GM21576 (cell line): ENCODE measurements around the gene SNTG2.

Experiments
- ATAC-seq: cut with Tn5 transposase; IDR thresholded peaks from one replicate; pipeline ENCODE4 v1.9.1; 2021; ENCODE audit warnings: mild to moderate bottlenecking, moderate library complexity; ENCODE audit not compliant: unreplicated experiment

SNTG2 gene

GRCh38 chr2:987789-988188 lies 37.1 kb downstream of the SNTG2 start:
- ATAC-seq, result no peak

GRCh38 chr2:989781-990467 lies 39.3 kb downstream of the SNTG2 start:
- no peak for ATAC-seq

- no peak for ATAC-seq
Observed at GRCh38 chr2:990970-991369, 40.3 kb downstream of the SNTG2 start.

GRCh38 chr2:1002350-1002749 lies 51.7 kb downstream of the SNTG2 start:
- ATAC-seq, result no peak

GRCh38 chr2:1004398-1004797 lies 53.7 kb downstream of the SNTG2 start:
- no peak for ATAC-seq

- no peak for ATAC-seq
Observed at GRCh38 chr2:1010415-1010930, 59.8 kb downstream of the SNTG2 start.

GRCh38 chr2:1011006-1011405 lies 60.4 kb downstream of the SNTG2 start:
- ATAC-seq, result no peak

GRCh38 chr2:1011985-1012384 lies 61.3 kb downstream of the SNTG2 start:
- ATAC-seq, result no peak

- ATAC-seq, result no peak
Observed at GRCh38 chr2:1014802-1015201, 64.2 kb downstream of the SNTG2 start.

- no peak for ATAC-seq
Observed at GRCh38 chr2:1016500-1016899, 65.9 kb downstream of the SNTG2 start.

- ATAC-seq, result no peak
Observed at GRCh38 chr2:1017827-1018226, 67.2 kb downstream of the SNTG2 start.

- ATAC-seq, result no peak
Observed at GRCh38 chr2:1020206-1020605, 69.6 kb downstream of the SNTG2 start.

GRCh38 chr2:1022178-1022577 lies 71.5 kb downstream of the SNTG2 start:
- ATAC-seq, result no peak

GRCh38 chr2:1024981-1025380 lies 74.3 kb downstream of the SNTG2 start:
- ATAC-seq, result no peak

GRCh38 chr2:1026141-1026540 lies 75.5 kb downstream of the SNTG2 start:
- no peak for ATAC-seq

- no peak for ATAC-seq
Observed at GRCh38 chr2:1028831-1029230, 78.2 kb downstream of the SNTG2 start.

- no peak for ATAC-seq
Observed at GRCh38 chr2:1032030-1032429, 81.4 kb downstream of the SNTG2 start.

GRCh38 chr2:1033069-1033468 lies 82.4 kb downstream of the SNTG2 start:
- ATAC-seq, result no peak

- ATAC-seq, result no peak
Observed at GRCh38 chr2:1037066-1037465, 86.4 kb downstream of the SNTG2 start.

- no peak for ATAC-seq
Observed at GRCh38 chr2:1039549-1039948, 88.9 kb downstream of the SNTG2 start.

- no peak for ATAC-seq
Observed at GRCh38 chr2:1041012-1041805, 90.6 kb downstream of the SNTG2 start.

- peak; percentile 84 for ATAC-seq
Observed at GRCh38 chr2:1045109-1045508, 94.5 kb downstream of the SNTG2 start.
